ENCODE measurements around the gene CPSF4L. TPM values are rescaled to one million over a fixed set of nuclear protein-coding genes. Genes with fewer than 3 reads are reported as not detected.
A peak's percentile ranks its signal among the peaks of the same experiment; 100 is the strongest.

Gene CPSF4L
- total and polyA plus RNA-seq, 2 experiments from 2014 or later: not detected

- Histone ChIP-seq H3K9me2 (replicated peaks; ENCODE audit: insufficient read depth) (no peaks in the 10 kb centered on the region), H3K4me3 (no peak overlapping the region), H2AFZ (no peak overlapping the region), H3K27me3 (no peaks in the 10 kb centered on the region), H3K27ac (peak overlapping the region; percentile 26), H3K4me2 (no peak overlapping the region), H3K4me1 (ENCODE audit: insufficient read depth) (peaks cover 13% of the 10 kb centered on the region), H4K20me1 (ENCODE audit: insufficient read depth, poor library complexity, severe bottlenecking) (peaks cover 21% of the 10 kb centered on the region), H3K9me3 (ENCODE audit: low read depth) (no peaks in the 10 kb centered on the region), H3K36me3 (replicated peaks; ENCODE audit: insufficient read depth, low read depth) (no peaks in the 10 kb centered on the region), H3K79me2 (peaks cover 4% of the 10 kb centered on the region)
- 56% methylated on average over 7 of the region's 7 CpGs for WGBS (ENCODE audit: low lambda C conversion rate, missing lambda C conversion rate)
- DNase-seq (ENCODE audit: low spot score): no peak
- TF ChIP-seq EZH2phosphoT487 (IDR thresholded peaks at IDR 0.05; ENCODE audit: low read depth, severe bottlenecking, unreplicated experiment) (no peak), EZH2 (IDR thresholded peaks at IDR 0.05; ENCODE audit: borderline replicate concordance) (no peak), CTCF (IDR thresholded peaks at IDR 0.05; ENCODE audit: poor library complexity) (no peak)
These were observed 16.4 kb upstream of the CPSF4L start for GRCh38 chr17:73278049-73278464.

- no peak for DNase-seq (ENCODE audit: low spot score)
- Histone ChIP-seq H2AFZ (no peak overlapping the region), H3K4me1 (ENCODE audit: insufficient read depth) (peaks cover 13% of the 10 kb centered on the region), H4K20me1 (ENCODE audit: insufficient read depth, poor library complexity, severe bottlenecking) (peaks cover 6% of the 10 kb centered on the region), H3K9me2 (replicated peaks; ENCODE audit: insufficient read depth) (no peaks in the 10 kb centered on the region), H3K4me3 (no peak overlapping the region), H3K9me3 (ENCODE audit: low read depth) (no peaks in the 10 kb centered on the region), H3K27me3 (no peaks in the 10 kb centered on the region), H3K79me2 (no peaks in the 10 kb centered on the region), H3K36me3 (replicated peaks; ENCODE audit: insufficient read depth, low read depth) (no peaks in the 10 kb centered on the region), H3K4me2 (no peak overlapping the region), H3K27ac (no peak overlapping the region)
- TF ChIP-seq CTCF (IDR thresholded peaks at IDR 0.05; ENCODE audit: poor library complexity) (no peak), EZH2phosphoT487 (IDR thresholded peaks at IDR 0.05; ENCODE audit: low read depth, severe bottlenecking, unreplicated experiment) (no peak)
- 100% methylated on average over 4 of the region's 4 CpGs for WGBS (ENCODE audit: low lambda C conversion rate, missing lambda C conversion rate)
These were observed 12.8 kb upstream of the CPSF4L start for GRCh38 chr17:73274490-73274889.

GRCh38 chr17:73272906-73273218 is 11.2 kb upstream of the CPSF4L start:
- WGBS (ENCODE audit: low lambda C conversion rate, missing lambda C conversion rate): 61% methylated on average over 7 of the region's 8 CpGs
- Histone ChIP-seq H3K9me3 (ENCODE audit: low read depth) (no peaks in the 10 kb centered on the region), H3K4me3 (no peak overlapping the region), H3K4me2 (no peak overlapping the region), H3K27ac (no peak overlapping the region), H3K9me2 (replicated peaks; ENCODE audit: insufficient read depth) (no peaks in the 10 kb centered on the region), H3K27me3 (no peaks in the 10 kb centered on the region), H3K79me2 (no peaks in the 10 kb centered on the region), H2AFZ (no peak overlapping the region), H3K36me3 (replicated peaks; ENCODE audit: insufficient read depth, low read depth) (no peaks in the 10 kb centered on the region), H4K20me1 (ENCODE audit: insufficient read depth, poor library complexity, severe bottlenecking) (no peaks in the 10 kb centered on the region), H3K4me1 (ENCODE audit: insufficient read depth) (no peaks in the 10 kb centered on the region)
- TF ChIP-seq EZH2 (IDR thresholded peaks at IDR 0.05; ENCODE audit: borderline replicate concordance): no peak
- TF ChIP-seq CTCF (IDR thresholded peaks at IDR 0.05; ENCODE audit: poor library complexity): no peak
- TF ChIP-seq EZH2phosphoT487 (IDR thresholded peaks at IDR 0.05; ENCODE audit: low read depth, severe bottlenecking, unreplicated experiment): no peak
- DNase-seq (ENCODE audit: low spot score): no peak

- Histone ChIP-seq H3K79me2 (no peaks in the 10 kb centered on the region), H3K4me3 (no peak overlapping the region), H2AFZ (no peak overlapping the region), H3K27me3 (no peaks in the 10 kb centered on the region), H4K20me1 (ENCODE audit: insufficient read depth, poor library complexity, severe bottlenecking) (no peaks in the 10 kb centered on the region), H3K9me2 (replicated peaks; ENCODE audit: insufficient read depth) (no peaks in the 10 kb centered on the region), H3K27ac (no peak overlapping the region), H3K4me1 (ENCODE audit: insufficient read depth) (no peaks in the 10 kb centered on the region), H3K4me2 (no peak overlapping the region), H3K36me3 (replicated peaks; ENCODE audit: insufficient read depth, low read depth) (no peaks in the 10 kb centered on the region), H3K9me3 (ENCODE audit: low read depth) (no peaks in the 10 kb centered on the region)
- TF ChIP-seq CTCF (IDR thresholded peaks at IDR 0.05; ENCODE audit: poor library complexity): no peak
- no peak for TF ChIP-seq EZH2phosphoT487 (IDR thresholded peaks at IDR 0.05; ENCODE audit: low read depth, severe bottlenecking, unreplicated experiment)
- TF ChIP-seq EZH2 (IDR thresholded peaks at IDR 0.05; ENCODE audit: borderline replicate concordance): no peak
- no peak for DNase-seq (ENCODE audit: low spot score)
- WGBS (ENCODE audit: low lambda C conversion rate, missing lambda C conversion rate): 92% methylated on average over 9 of the region's 9 CpGs
These were observed 9.4 kb upstream of the CPSF4L start for GRCh38 chr17:73271072-73271471.
